HepG2 (cell line): ENCODE data around the gene HCK. TPM values are rescaled to one million over a fixed set of nuclear protein-coding genes. Genes with fewer than 3 reads are reported as not detected.
A peak's percentile ranks its signal among the peaks of the same experiment; 100 is the strongest.

Source experiments
- ATF7 ChIP-seq, 2 experiments: fragments of 450-650 bp in 1 of 2; sonication (generic) in 1 of 2; formaldehyde crosslinking in 1 of 2; IDR thresholded peaks; 2 replicates each; pipeline versions ENCODE4 v1.4.0 to v1.6.1; 2016 to 2020; ENCODE audit warnings: antibody characterized with exemption in 1 of 2, mild to moderate bottlenecking in 1 of 2, missing genetic modification reagents in 1 of 2
- FOXA1 ChIP-seq, 2 experiments: fragments of 450-650 bp in 1 of 2; sonication (generic) in 1 of 2; formaldehyde crosslinking in 1 of 2; IDR thresholded peaks; 2 replicates each; pipeline versions ENCODE4 v1.4.0 to v1.6.1; 2016 to 2020; ENCODE audit warnings: missing genetic modification reagents in 1 of 2
- GFI1 ChIP-seq: sonication (generic); formaldehyde crosslinking; IDR thresholded peaks from 2 replicates; pipeline ENCODE4 v1.5.0; 2020; ENCODE audit warnings: missing genetic modification reagents, mild to moderate bottlenecking, borderline replicate concordance
- HES4 ChIP-seq: sonication (generic); formaldehyde crosslinking; IDR thresholded peaks from 2 replicates; pipeline ENCODE4 v1.9.0; 2021; ENCODE audit warnings: mild to moderate bottlenecking, missing genetic modification reagents, borderline replicate concordance
- MAFK ChIP-seq, 2 experiments: IDR thresholded peaks in 1 of 2; conservative IDR thresholded peaks in 1 of 2; 2 replicates each; pipeline ENCODE4 v1.6.1; 2011; ENCODE audit warnings: improper control_type of control experiment in 2 of 2, low read length in 2 of 2
- MIER3 ChIP-seq: IDR thresholded peaks from 2 replicates; pipeline ENCODE4 v1.6.1; 2016; ENCODE audit warnings: missing compliant biosample characterization, borderline replicate concordance
- NRL ChIP-seq: sonication (generic); formaldehyde crosslinking; IDR thresholded peaks from 2 replicates; pipeline ENCODE4 v1.5.0; 2020; ENCODE audit warnings: missing genetic modification reagents, mild to moderate bottlenecking, moderate library complexity, borderline replicate concordance
- PLRG1 ChIP-seq: fragments of 450-650 bp; conservative IDR thresholded peaks from 2 replicates; pipeline ENCODE4 v1.6.1; 2016
- RARA ChIP-seq: IDR thresholded peaks from 2 replicates; pipeline ENCODE4 v1.6.1; 2016; ENCODE audit warnings: missing genetic modification reagents, missing compliant biosample characterization
- SRF ChIP-seq: IDR thresholded peaks from 2 replicates; pipeline ENCODE4 v1.6.1; 2011; ENCODE audit warnings: mild to moderate bottlenecking, low read depth, low read length, moderate library complexity
- SRY ChIP-seq: sonication (generic); formaldehyde crosslinking; IDR thresholded peaks from 2 replicates; pipeline ENCODE4 v1.8.0; 2022; ENCODE audit warnings: mild to moderate bottlenecking, missing genetic modification reagents
- U2AF1 ChIP-seq: fragments of 200-400 bp; formaldehyde crosslinking; optimal IDR thresholded peaks from 2 replicates; pipeline ENCODE3; 2017; ENCODE audit warnings: mild to moderate bottlenecking, low read depth, low read length
- ZC3H13 ChIP-seq: sonication (generic); formaldehyde crosslinking; IDR thresholded peaks from 2 replicates; pipeline ENCODE4 v1.8.1; 2023; ENCODE audit warnings: mild to moderate bottlenecking, missing genetic modification reagents, moderate library complexity
- ZNF335 ChIP-seq: sonication (generic); formaldehyde crosslinking; IDR thresholded peaks from 2 replicates; pipeline ENCODE4 v1.4.0; 2020; ENCODE audit warnings: missing genetic modification reagents
- ZNF430 ChIP-seq: sonication (generic); formaldehyde crosslinking; IDR thresholded peaks from 2 replicates; pipeline ENCODE4 v1.9.0; 2021; ENCODE audit warnings: mild to moderate bottlenecking, missing genetic modification reagents
- ZNF574 ChIP-seq: sonication (generic); formaldehyde crosslinking; IDR thresholded peaks from 2 replicates; pipeline ENCODE4 v1.4.0; 2020; ENCODE audit warnings: missing genetic modification reagents
- ZNF7 ChIP-seq: IDR thresholded peaks from 2 replicates; pipeline ENCODE4 v1.6.1; 2016; ENCODE audit warnings: missing biosample characterization, missing genetic modification reagents
- ZNF776 ChIP-seq: sonication (generic); formaldehyde crosslinking; IDR thresholded peaks from 2 replicates; pipeline ENCODE4 v1.4.0; 2020; ENCODE audit warnings: mild to moderate bottlenecking, missing genetic modification reagents
- ZNF781 ChIP-seq: sonication (generic); formaldehyde crosslinking; IDR thresholded peaks from 2 replicates; pipeline ENCODE4 v1.5.1; 2020; ENCODE audit warnings: borderline replicate concordance, mild to moderate bottlenecking, missing genetic modification reagents; ENCODE audit errors: not compliant biosample characterization
- ZNF879 ChIP-seq: sonication (generic); formaldehyde crosslinking; IDR thresholded peaks from 2 replicates; pipeline ENCODE4 v1.8.1; 2023; ENCODE audit warnings: missing genetic modification reagents
- polyA plus RNA-seq, 8 experiments: library from polyadenylated mRNA; depleted of rRNA in 3 of 8; stranded (reverse) in 7 of 8; unstranded in 1 of 8; fragments of >200 nt; fragmentation: Illumina TruSeq in 4 of 8; extraction: Trizol in 4 of 8; gene quantifications; 2 replicates each; pipeline versions ENCODE4 v1.2.1 to v1.2.3, GENCODE V29; 2011 to 2016; ENCODE audit warnings: low read depth in 4 of 8, missing spikeins in 1 of 8, mixed read lengths in 1 of 8; ENCODE audit not compliant: insufficient read depth in 1 of 8
- total RNA-seq, 5 experiments: library from RNA; depleted of rRNA; stranded (reverse); fragments of >200 nt; fragmentation: Illumina TruSeq; extraction: Trizol; gene quantifications; 2 replicates each; pipeline ENCODE4 v1.2.3, GENCODE V29; 2016; ENCODE audit warnings: low read depth in 1 of 5
- TF ChIP-seq, protein P1 (sequence below): sonication (generic); formaldehyde crosslinking; IDR thresholded peaks from 2 replicates; pipeline ENCODE4 v1.5.1; 2020; ENCODE audit warnings: mild to moderate bottlenecking, missing genetic modification reagents

Gene HCK
- total and polyA plus RNA-seq, 2 of the 13 experiments (the other 11 are each of a cell fraction or from before 2014, with no cell fraction given) = 0.04 TPM; not detected in 1

DNA sequence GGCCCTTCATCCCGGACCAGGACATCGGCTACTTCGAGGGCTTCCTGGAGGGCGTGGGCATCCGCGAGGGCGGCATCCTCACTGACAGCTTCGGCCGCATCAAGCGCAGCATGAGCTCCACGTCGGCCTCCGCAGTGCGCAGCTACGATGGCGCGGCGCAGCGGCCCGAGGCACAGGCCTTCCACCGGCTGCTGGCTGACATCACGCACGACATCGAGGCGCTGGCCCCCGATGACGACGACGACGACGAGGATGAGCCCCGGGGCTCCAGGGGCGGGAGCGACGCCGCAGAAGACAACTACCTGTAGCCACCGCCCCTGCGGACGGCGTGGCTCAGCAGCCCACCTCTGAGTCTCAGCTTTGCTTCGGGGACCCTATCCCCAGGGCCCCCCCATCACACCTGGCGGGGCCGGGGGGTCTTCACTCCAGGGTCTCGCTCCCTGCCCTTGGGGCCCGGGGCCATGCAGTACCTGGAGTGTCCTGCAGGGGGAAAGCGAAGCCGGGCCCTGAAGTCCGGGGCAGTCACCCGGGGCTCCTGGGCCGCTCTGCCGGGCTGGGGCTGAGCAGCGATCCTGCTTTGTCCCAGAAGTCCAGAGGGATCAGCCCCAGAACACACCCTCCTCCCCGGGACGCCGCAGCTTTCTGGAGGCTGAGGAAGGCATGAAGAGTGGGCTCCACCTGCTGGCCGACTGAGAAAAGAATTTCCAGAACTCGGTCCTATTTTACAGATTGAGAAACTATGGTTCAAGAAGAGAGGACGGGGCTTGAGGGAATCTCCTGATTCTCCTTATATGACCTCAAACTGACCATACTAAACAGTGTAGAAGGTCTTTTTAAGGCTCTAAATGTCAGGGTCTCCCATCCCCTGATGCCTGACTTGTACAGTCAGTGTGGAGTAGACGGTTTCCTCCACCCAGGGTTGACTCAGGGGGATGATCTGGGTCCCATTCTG is 20.8 kb upstream of the HCK start (continued):
- no peak for TF ChIP-seq ATF7 (IDR thresholded peaks at IDR 0.05)
- no peak for TF ChIP-seq ATF7 (CRISPR knock-in tag; IDR thresholded peaks at IDR 0.05)
- TF ChIP-seq ZNF335 (CRISPR knock-in tag) = no peak
- peak; percentile 76; the same call in 1 of the 2 replicates for TF ChIP-seq NRL (CRISPR knock-in tag)
- peak; percentile 85 for TF ChIP-seq U2AF1
- TF ChIP-seq FOXA1 (IDR thresholded peaks at IDR 0.05) = no peak
- no peak for TF ChIP-seq FOXA1 (CRISPR knock-in tag; IDR thresholded peaks at IDR 0.05)
- TF ChIP-seq, protein P1, sequence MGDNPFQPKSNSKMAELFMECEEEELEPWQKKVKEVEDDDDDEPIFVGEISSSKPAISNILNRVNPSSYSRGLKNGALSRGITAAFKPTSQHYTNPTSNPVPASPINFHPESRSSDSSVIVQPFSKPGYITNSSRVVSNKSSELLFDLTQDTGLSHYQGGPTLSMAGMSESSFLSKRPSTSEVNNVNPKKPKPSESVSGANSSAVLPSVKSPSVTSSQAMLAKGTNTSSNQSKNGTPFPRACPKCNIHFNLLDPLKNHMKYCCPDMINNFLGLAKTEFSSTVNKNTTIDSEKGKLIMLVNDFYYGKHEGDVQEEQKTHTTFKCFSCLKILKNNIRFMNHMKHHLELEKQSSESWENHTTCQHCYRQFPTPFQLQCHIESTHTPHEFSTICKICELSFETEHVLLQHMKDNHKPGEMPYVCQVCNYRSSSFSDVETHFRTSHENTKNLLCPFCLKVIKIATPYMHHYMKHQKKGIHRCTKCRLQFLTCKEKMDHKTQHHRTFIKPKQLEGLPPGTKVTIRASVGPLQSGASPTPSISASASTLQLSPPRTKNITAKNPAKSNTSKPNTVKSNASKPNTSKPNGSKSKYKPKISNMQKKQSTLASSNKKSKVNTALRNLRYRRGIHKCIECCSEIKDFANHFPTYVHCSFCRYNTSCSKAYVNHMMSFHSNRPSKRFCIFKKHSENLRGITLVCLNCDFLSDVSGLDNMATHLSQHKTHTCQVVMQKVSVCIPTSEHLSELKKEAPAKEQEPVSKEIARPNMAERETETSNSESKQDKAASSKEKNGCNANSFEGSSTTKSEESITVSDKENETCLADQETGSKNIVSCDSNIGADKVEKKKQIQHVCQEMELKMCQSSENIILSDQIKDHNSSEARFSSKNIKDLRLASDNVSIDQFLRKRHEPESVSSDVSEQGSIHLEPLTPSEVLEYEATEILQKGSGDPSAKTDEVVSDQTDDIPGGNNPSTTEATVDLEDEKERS (CRISPR knock-in tag) = no peak
- TF ChIP-seq MAFK (conservative IDR thresholded peaks at IDR 0.05 in 1 of 2, IDR thresholded peaks at IDR 0.05 in 1 of 2; ENCODE audit: low read length in 2 of 2) = no peak
- no peak for TF ChIP-seq SRF
- TF ChIP-seq ZNF7 (CRISPR knock-in tag) = no peak
- TF ChIP-seq SRY = no peak
- peak; percentile 36; the same call in 1 of the 2 replicates for TF ChIP-seq GFI1 (CRISPR knock-in tag)
- no peak for TF ChIP-seq HES4 (CRISPR knock-in tag)
- no peak; the same call in 1 of the 2 replicates for TF ChIP-seq ZNF776 (CRISPR knock-in tag)
- TF ChIP-seq MIER3 (CRISPR knock-in tag) = peak; percentile 62; the same call in 1 of the 2 replicates
- TF ChIP-seq ZNF574 (CRISPR knock-in tag) = peak; percentile 87
- TF ChIP-seq ZC3H13 (CRISPR knock-in tag) = no peak
- no peak for TF ChIP-seq RARA (CRISPR knock-in tag)
- TF ChIP-seq ZNF430 (CRISPR knock-in tag) = 0 out of 2 replicates have a peak, but pooled peaks have one; percentile 55
- TF ChIP-seq ZNF781 = peak; percentile 29
- no peak for TF ChIP-seq ZNF879 (CRISPR knock-in tag)
- TF ChIP-seq PLRG1 = no peak
